PC-3 (cell line): Measurements from ENCODE around the gene GBE1.

Source experiments
- CTCF ChIP-seq: fragments of 300-600 bp; sonication (generic); conservative IDR thresholded peaks from 2 replicates; pipeline ENCODE4 v1.5.1; 2017; ENCODE audit warnings: antibody characterized with exemption, low read depth, mild to moderate bottlenecking, low read length
- EZH2 ChIP-seq: fragments of 300-600 bp; sonication (generic); IDR thresholded peaks from one replicate; pipeline ENCODE4 v1.6.1; 2017; ENCODE audit warnings: antibody characterized with exemption, mild to moderate bottlenecking, low read length; ENCODE audit not compliant: unreplicated experiment
- EZH2phosphoT487 ChIP-seq: fragments of 300-600 bp; sonication (generic); IDR thresholded peaks from 2 replicates; pipeline ENCODE4 v1.6.1; 2018; ENCODE audit warnings: mild to moderate bottlenecking, antibody characterized with exemption, low read length, borderline replicate concordance

DNA sequence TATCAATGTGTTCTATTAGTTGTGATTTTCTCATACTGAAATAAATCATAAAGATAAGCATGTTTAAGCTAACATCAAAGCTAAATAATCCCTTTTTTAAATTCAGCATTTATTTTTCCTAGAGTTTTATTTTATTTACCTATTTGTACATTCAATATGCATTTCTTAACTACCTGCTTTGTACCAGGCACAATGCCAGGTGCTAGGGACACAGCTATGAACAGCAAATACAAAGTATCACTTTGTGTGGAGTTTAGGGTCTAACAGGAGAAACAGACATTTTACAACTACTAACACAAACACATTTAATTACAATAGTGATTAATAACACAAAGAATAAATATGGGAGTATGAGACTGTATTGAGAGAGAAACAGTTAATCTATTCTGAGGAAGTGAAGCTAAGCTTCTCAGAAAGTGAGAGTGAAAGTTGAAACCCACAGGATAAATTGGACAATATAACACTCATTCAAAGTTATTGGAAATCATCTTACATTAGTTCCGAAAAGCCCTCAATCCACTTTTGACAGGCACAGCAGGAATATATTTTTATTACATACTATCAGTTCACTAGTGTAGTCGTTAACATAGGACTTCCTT, 159.6 kb downstream of the GBE1 start:
- no peak for TF ChIP-seq CTCF
- TF ChIP-seq EZH2phosphoT487: no peak
- no peak for TF ChIP-seq EZH2
